ENCODE results near the gene VPS26B.

- TF ChIP-seq EZH2 (IDR thresholded peaks at IDR 0.05) (no peak), FOXP2 (optimal IDR thresholded peaks at IDR 0.05; ENCODE audit: control extremely low read depth, extremely low read length, insufficient read depth) (no peak)
These were observed 18.7 kb upstream of the VPS26B start for GRCh38 chr11:134205729-134206128.

Measured in SK-N-MC (cell line).